ENCODE data around the gene ETV1. TPM values are rescaled to one million over a fixed set of nuclear protein-coding genes. Genes with fewer than 3 reads are reported as not detected.

ETV1 gene
- total and polyA plus RNA-seq, 8 donors, result 1.4 to 8.5 (median 2.9) TPM

DNA sequence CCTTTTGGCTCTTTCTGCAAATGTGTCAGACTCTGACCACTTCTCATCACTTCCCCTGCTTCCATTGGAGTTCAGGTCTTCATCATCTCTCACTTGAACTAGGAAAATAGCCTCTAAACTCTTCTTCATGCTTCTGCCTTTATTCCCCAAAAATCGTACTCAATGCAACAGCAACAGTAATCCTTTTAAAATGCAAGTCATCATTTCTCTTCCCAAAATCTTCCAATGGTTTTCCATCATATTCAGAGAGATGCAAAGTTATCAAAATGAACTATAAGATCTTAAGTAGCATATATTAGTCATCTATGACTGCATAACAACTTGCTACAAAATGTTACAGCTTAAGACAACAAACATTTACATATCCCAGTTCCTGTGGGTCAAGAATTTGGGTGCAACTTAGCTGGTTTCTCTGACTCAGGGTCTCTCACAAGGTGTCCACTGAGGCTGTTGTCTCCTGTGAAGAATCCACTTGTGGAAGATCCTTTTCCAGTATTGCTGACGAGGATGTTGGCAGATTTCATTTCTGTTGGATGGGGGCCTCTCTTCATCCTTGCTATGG, 31.0 kb upstream of the ETV1 start:
- no peaks in the 10 kb centered on the region for H3K36me3 ChIP-seq
- no peaks in the 10 kb centered on the region for H3K9me3 ChIP-seq
- H3K4me1 ChIP-seq, result no peaks in the 10 kb centered on the region
- ATAC-seq, result no peak
- DNase-seq, result no peak
- WGBS, 2 donors, result 45% methylated on average over 2 of the region's 2 CpGs
- no peak for FAIRE-seq
- no peak overlapping the region for H3K27ac ChIP-seq
- no peaks in the 10 kb centered on the region for H3K27me3 ChIP-seq
- intact Hi-C loops (cut with DNase I), result no loop called here
- H3K4me3 ChIP-seq, result no peak overlapping the region
- TF ChIP-seq, protein P1, sequence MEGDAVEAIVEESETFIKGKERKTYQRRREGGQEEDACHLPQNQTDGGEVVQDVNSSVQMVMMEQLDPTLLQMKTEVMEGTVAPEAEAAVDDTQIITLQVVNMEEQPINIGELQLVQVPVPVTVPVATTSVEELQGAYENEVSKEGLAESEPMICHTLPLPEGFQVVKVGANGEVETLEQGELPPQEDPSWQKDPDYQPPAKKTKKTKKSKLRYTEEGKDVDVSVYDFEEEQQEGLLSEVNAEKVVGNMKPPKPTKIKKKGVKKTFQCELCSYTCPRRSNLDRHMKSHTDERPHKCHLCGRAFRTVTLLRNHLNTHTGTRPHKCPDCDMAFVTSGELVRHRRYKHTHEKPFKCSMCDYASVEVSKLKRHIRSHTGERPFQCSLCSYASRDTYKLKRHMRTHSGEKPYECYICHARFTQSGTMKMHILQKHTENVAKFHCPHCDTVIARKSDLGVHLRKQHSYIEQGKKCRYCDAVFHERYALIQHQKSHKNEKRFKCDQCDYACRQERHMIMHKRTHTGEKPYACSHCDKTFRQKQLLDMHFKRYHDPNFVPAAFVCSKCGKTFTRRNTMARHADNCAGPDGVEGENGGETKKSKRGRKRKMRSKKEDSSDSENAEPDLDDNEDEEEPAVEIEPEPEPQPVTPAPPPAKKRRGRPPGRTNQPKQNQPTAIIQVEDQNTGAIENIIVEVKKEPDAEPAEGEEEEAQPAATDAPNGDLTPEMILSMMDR (IDR thresholded peaks at IDR 0.05), result no peak

GRCh38 chr7:14018751-14019150, 29.3 kb upstream of the ETV1 start:
- intact Hi-C loops (cut with DNase I), result no loop called here
- no peaks in the 10 kb centered on the region for H3K27me3 ChIP-seq
- FAIRE-seq (no peak), DNase-seq (no peak), ATAC-seq (no peak)
- 83 to 87% methylated on average over 5 of the region's 5 CpGs for WGBS, 2 donors
- TF ChIP-seq, protein P1 (IDR thresholded peaks at IDR 0.05), result no peak
- H3K4me3 ChIP-seq, result no peak overlapping the region
- H3K27ac ChIP-seq, result no peak overlapping the region
- no peaks in the 10 kb centered on the region for H3K36me3 ChIP-seq
- H3K9me3 ChIP-seq, result no peaks in the 10 kb centered on the region
- no peaks in the 10 kb centered on the region for H3K4me1 ChIP-seq

- Histone ChIP-seq H3K36me3 (no peaks in the 10 kb centered on the region), H3K27me3 (no peaks in the 10 kb centered on the region), H3K9me3 (no peaks in the 10 kb centered on the region), H3K4me1 (no peaks in the 10 kb centered on the region), H3K27ac (no peak overlapping the region), H3K4me3 (no peak overlapping the region)
- ATAC-seq, result no peak
- 64 to 67% methylated on average over 2 of the region's 2 CpGs for WGBS, 2 donors
- intact Hi-C loops (cut with DNase I), result no loop called here
- DNase-seq, result no peak
- TF ChIP-seq, protein P1 (IDR thresholded peaks at IDR 0.05), result no peak
- FAIRE-seq, result no peak
Measured at GRCh38 chr7:14016950-14017349, 27.5 kb upstream of the ETV1 start.

- no peak overlapping the region for H3K4me3 ChIP-seq
- no peaks in the 10 kb centered on the region for H3K27me3 ChIP-seq
- TF ChIP-seq, protein P1 (IDR thresholded peaks at IDR 0.05), result no peak
- H3K36me3 ChIP-seq, result no peaks in the 10 kb centered on the region
- intact Hi-C loops (cut with DNase I), result no loop called here
- 65 to 66% methylated on average over 1 of the region's 1 CpG for WGBS, 2 donors
- no peak overlapping the region for H3K27ac ChIP-seq
- no peaks in the 10 kb centered on the region for H3K9me3 ChIP-seq
- no peak for ATAC-seq
- no peak for DNase-seq
- no peaks in the 10 kb centered on the region for H3K4me1 ChIP-seq
- no peak for FAIRE-seq
Measured at GRCh38 chr7:14013898-14014297, 24.4 kb upstream of the ETV1 start.

DNA sequence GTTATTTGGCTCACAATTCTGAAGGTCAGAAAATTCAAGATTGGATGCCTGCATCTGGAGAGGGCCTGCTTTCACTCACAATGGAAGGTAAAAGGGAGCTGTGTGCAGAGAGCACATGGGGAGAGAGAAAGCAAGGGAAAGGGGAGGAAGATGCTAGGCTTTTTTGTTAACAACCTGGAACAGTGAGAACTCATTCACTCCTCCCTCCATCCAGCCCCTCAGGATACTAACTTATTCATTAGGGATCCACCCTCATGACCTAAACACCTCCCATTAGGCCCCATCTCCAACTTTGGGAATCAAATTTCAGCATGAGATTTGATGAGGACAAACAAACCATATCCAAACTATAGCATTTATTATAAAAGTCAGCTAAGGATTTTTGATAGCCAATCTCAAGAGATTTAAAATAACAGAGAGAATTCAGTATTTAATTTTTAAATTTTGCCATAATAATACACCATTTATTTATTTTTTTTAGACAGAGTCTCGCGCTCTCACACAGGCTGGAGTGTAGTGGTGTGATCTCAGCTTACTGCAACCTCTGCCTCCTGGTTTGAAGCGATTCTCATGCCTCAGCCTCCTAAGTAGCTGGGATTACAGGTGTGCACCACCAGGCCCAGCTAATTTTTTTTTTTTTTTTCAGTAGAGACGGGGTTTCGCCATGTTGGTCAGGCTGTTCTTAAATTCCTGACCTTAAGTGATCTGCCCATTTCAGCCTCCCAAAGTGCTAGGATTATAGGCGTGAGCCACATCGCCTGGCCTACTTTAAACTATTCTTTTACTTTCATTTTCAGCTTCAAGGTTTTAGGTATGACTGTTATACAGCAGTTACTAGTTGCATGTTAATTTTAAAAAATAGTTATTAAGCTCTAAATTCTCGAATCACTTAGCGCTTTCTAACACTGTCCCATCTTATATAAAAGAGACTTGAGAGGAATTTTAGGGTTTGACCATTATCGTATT, 20.3 kb upstream of the ETV1 start:
- Histone ChIP-seq H3K4me3 (no peak overlapping the region), H3K9me3 (no peaks in the 10 kb centered on the region), H3K4me1 (no peaks in the 10 kb centered on the region), H3K27ac (no peak overlapping the region), H3K36me3 (no peaks in the 10 kb centered on the region), H3K27me3 (no peaks in the 10 kb centered on the region)
- ATAC-seq, result no peak
- intact Hi-C loops (cut with DNase I), result no loop called here
- FAIRE-seq, result no peak
- TF ChIP-seq, protein P1 (IDR thresholded peaks at IDR 0.05), result no peak
- WGBS, 2 donors, result 88 to 91% methylated on average over 10 of the region's 10 CpGs
- DNase-seq, result no peak

All from pancreas (tissue), 10 donors.